Measurements from ENCODE around the gene NUDT9.
"Not testable (repeated sequence)": the region's sequence is repeated elsewhere in the genome, so short reads cannot be mapped to it uniquely, and the experiment has no call there.

NUDT9 gene

DNA sequence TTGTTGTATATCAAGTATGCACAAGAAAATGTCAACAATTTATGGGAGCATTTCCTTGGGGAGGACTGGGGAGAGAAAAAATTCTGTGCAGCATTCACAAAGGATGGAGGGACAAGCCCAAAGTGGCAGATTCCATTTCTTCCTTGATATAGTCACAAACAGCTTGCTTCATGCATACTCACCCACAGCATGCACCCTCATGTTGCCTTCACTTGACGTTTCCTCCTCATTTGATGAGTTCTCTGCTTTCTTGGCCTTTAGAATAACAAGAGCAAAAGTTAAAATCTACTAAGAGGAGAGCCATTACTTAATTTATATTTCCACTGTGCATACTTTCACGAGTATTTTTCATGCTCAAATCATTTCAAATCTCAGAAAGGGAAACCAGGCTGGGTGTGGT lies 69.1 kb downstream of the NUDT9 start:
- DNase-seq (ENCODE audit: low read depth), result no peak
- TF ChIP-seq, protein P1, sequence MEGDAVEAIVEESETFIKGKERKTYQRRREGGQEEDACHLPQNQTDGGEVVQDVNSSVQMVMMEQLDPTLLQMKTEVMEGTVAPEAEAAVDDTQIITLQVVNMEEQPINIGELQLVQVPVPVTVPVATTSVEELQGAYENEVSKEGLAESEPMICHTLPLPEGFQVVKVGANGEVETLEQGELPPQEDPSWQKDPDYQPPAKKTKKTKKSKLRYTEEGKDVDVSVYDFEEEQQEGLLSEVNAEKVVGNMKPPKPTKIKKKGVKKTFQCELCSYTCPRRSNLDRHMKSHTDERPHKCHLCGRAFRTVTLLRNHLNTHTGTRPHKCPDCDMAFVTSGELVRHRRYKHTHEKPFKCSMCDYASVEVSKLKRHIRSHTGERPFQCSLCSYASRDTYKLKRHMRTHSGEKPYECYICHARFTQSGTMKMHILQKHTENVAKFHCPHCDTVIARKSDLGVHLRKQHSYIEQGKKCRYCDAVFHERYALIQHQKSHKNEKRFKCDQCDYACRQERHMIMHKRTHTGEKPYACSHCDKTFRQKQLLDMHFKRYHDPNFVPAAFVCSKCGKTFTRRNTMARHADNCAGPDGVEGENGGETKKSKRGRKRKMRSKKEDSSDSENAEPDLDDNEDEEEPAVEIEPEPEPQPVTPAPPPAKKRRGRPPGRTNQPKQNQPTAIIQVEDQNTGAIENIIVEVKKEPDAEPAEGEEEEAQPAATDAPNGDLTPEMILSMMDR (conservative IDR thresholded peaks at IDR 0.05; ENCODE audit: low read depth, low read length), result no peak

DNA sequence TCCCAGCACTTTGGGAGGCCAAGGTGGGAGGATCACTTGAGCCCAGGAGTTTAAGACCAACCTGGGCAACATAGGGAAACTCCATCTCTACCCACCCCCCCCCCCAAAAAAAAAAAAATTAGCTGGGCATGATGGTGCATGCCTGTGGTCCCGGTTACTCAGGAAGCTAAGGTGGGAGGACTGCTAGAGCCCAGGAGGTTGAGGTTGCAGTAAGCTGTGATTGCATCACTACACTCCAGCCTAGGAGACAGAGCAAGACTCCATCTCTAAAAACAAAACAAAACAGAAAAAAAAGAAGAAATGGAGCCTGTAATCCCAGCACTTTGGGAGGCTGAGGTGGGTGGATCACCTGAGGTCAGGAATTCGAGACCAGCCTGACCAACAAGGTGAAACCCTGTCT lies 69.5 kb downstream of the NUDT9 start:
- H3K4me3 ChIP-seq (ENCODE audit: low read length), result not testable (repeated sequence)

More for the DNA sequence above, 69.1 kb downstream of the NUDT9 start:
- no peak overlapping the region for H3K4me3 ChIP-seq (ENCODE audit: low read length)

DNA sequence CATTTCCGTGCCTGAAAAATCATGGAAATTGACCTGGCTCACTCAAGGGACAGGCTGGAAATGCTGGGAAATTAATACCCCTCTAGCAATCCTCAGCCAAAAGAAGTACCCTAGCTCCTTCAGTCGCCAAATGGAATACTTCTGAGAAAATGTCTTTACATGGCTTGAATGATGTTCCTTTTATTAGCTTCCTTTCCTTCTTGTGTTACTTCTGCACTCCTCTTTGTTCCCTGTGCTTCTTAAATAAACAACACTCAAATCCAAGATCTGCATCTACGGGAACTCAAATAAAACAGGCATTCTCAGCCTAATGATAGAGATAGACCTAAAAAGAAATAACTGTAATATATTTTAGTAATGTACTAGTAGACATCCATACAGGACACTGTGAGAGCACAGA lies 70.7 kb downstream of the NUDT9 start:
- DNase-seq (ENCODE audit: low read depth), result no peak

More for the DNA sequence above, 69.5 kb downstream of the NUDT9 start:
- DNase-seq (ENCODE audit: low read depth), result not testable (repeated sequence)

DNA sequence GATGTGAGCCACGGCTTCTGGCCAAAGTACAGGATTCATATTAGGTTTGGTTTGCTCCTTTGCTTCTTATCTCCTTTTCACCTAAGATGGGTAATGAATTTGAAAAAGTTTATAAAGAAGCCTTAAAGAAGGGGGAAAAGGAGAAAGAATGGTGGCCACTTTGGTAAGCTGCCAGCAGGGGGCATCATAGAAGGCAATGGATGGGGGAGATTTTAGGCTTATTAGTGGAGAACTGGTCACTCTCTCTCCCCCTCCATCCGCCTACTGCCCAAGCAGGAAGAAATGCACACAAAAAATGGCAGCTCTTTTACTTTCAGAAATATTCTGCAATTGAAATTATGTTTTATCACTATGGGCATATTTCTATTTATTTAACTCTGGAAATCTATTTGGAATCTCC lies 74.8 kb downstream of the NUDT9 start:
- TF ChIP-seq, protein P1 (conservative IDR thresholded peaks at IDR 0.05; ENCODE audit: low read depth, low read length), result peak; percentile 37
- DNase-seq (ENCODE audit: low read depth), result no peak
- H3K4me3 ChIP-seq (ENCODE audit: low read length), result no peak overlapping the region

More for the DNA sequence above, 70.7 kb downstream of the NUDT9 start:
- no peak overlapping the region for H3K4me3 ChIP-seq (ENCODE audit: low read length)
- TF ChIP-seq, protein P1 (conservative IDR thresholded peaks at IDR 0.05; ENCODE audit: low read depth, low read length), result no peak

DNA sequence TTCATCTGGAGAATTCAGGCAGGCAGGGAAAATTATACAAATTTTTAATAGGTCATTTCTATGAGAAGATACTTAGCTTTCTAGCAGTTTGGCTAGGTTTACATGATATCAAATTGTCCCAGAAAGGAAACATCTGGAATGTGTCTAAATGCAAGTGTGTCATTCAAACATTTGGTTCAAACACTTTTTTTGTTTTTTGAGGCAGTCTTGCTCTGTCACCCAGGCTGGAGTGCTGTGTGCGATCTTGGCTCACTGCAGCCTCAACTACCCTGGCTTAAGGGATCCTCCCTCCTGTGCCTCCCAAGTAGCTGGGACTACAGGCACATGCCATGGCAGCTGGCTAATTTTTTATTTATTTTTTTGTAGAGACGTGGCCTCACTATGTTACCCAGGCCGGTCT lies 75.2 kb downstream of the NUDT9 start:
- no peak overlapping the region for H3K4me3 ChIP-seq (ENCODE audit: low read length)
- no peak for DNase-seq (ENCODE audit: low read depth)
- TF ChIP-seq, protein P1 (conservative IDR thresholded peaks at IDR 0.05; ENCODE audit: low read depth, low read length), result no peak

DNA sequence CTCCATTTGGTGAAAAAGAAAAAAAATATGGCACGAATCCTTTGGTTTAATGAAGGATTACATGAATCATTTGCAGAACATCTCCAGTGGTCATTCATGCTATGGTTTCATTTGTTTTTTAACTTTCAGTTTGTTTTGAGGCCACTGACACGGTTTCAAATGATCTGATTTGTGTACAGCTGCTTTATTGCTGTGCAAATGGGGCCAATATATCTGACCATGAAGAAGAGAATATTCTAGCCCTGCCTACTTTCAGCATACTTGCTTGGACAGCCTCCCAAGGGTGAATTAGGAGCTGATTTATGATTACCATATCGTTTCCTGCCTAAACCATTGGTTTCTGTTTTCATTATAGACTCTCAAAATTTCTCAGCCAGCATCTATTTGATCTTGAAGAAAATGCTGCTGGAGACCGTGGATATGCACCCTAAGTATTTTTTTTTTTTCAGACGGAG lies 76.1 kb downstream of the NUDT9 start:
- TF ChIP-seq, protein P1 (conservative IDR thresholded peaks at IDR 0.05; ENCODE audit: low read depth, low read length), result no peak
- H3K4me3 ChIP-seq (ENCODE audit: low read length), result no peak overlapping the region
- DNase-seq (ENCODE audit: low read depth), result no peak

DNA sequence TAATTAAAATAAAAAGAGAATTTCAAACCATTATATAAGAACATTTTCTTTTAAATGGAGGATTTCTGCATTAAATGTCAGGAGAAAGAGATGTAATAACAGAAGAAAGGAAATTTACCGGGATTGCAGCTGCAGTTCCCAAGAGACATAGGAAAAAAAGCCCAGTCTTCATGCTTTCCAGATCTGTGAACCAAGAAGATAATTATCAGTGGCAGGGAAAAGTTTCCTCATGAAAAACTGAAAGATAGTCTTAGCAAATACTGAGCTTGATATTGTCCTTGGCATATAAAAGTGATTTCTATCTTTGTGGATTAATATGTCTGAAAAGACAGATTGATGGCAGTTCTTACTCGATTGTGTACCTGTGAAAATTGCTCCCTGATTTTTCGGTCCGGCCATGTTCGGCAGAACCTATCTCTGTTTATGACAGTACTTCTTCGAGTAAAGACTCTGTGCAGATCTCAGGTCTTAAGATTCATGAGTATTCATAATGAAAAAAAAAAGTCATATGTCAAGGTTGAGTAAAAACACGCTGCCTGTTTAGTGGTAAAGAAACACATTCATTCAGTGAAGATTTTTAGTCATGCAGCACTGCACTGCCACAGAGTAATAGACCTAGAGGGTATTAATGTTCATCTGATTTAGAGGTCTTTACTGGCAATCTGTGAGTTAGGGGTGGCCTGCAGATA lies 77.2 kb downstream of the NUDT9 start:
- no peak overlapping the region for H3K4me3 ChIP-seq (ENCODE audit: low read length)
- TF ChIP-seq, protein P1 (conservative IDR thresholded peaks at IDR 0.05; ENCODE audit: low read depth, low read length), result no peak
- DNase-seq (ENCODE audit: low read depth), result no peak

All from retinal pigment epithelial cell (primary cell).